ENCODE measurements around the gene TAS1R1.

The TAS1R1 gene

GRCh38 chr1:6526316-6526715 is 28.8 kb upstream of the TAS1R1 start:
- no peak for DNase-seq (ENCODE audit: low read depth)
- no peak overlapping the region for H3K4me3 ChIP-seq (ENCODE audit: low read depth, low read length)
- TF ChIP-seq MYC (IDR thresholded peaks at IDR 0.05; ENCODE audit: low read depth, low read length) (no peak), MAX (IDR thresholded peaks at IDR 0.05; ENCODE audit: low read depth, low read length) (no peak), POLR2A (IDR thresholded peaks at IDR 0.05; ENCODE audit: extremely low read depth, insufficient read length) (no peak), CTCF (IDR thresholded peaks at IDR 0.05; ENCODE audit: low read depth, low read length) (no peak)

GRCh38 chr1:6528492-6528891 is 26.6 kb upstream of the TAS1R1 start:
- H3K4me3 ChIP-seq (ENCODE audit: low read depth, low read length) = no peak overlapping the region
- no peak for TF ChIP-seq POLR2A (IDR thresholded peaks at IDR 0.05; ENCODE audit: extremely low read depth, insufficient read length)
- no peak for TF ChIP-seq MAX (IDR thresholded peaks at IDR 0.05; ENCODE audit: low read depth, low read length)
- no peak for TF ChIP-seq MYC (IDR thresholded peaks at IDR 0.05; ENCODE audit: low read depth, low read length)
- no peak for TF ChIP-seq CTCF (IDR thresholded peaks at IDR 0.05; ENCODE audit: low read depth, low read length)
- DNase-seq (ENCODE audit: low read depth) = no peak

- TF ChIP-seq MYC (IDR thresholded peaks at IDR 0.05; ENCODE audit: low read depth, low read length) = no peak
- TF ChIP-seq CTCF (IDR thresholded peaks at IDR 0.05; ENCODE audit: low read depth, low read length) = no peak
- no peak for TF ChIP-seq POLR2A (IDR thresholded peaks at IDR 0.05; ENCODE audit: extremely low read depth, insufficient read length)
- no peak for TF ChIP-seq MAX (IDR thresholded peaks at IDR 0.05; ENCODE audit: low read depth, low read length)
- no peak for DNase-seq (ENCODE audit: low read depth)
- H3K4me3 ChIP-seq (ENCODE audit: low read depth, low read length) = no peak overlapping the region
These were observed 24.5 kb upstream of the TAS1R1 start for GRCh38 chr1:6530504-6531160.

GRCh38 chr1:6531996-6532395 is 23.1 kb upstream of the TAS1R1 start:
- H3K4me3 ChIP-seq (ENCODE audit: low read depth, low read length) = no peak overlapping the region
- no peak for TF ChIP-seq CTCF (IDR thresholded peaks at IDR 0.05; ENCODE audit: low read depth, low read length)
- no peak for TF ChIP-seq MYC (IDR thresholded peaks at IDR 0.05; ENCODE audit: low read depth, low read length)
- DNase-seq (ENCODE audit: low read depth) = no peak

- DNase-seq (ENCODE audit: low read depth) = no peak
- TF ChIP-seq MAX (IDR thresholded peaks at IDR 0.05; ENCODE audit: low read depth, low read length) = no peak
- no peak for TF ChIP-seq MYC (IDR thresholded peaks at IDR 0.05; ENCODE audit: low read depth, low read length)
- no peak for TF ChIP-seq CTCF (IDR thresholded peaks at IDR 0.05; ENCODE audit: low read depth, low read length)
- no peak for TF ChIP-seq POLR2A (IDR thresholded peaks at IDR 0.05; ENCODE audit: extremely low read depth, insufficient read length)
- no peak overlapping the region for H3K4me3 ChIP-seq (ENCODE audit: low read depth, low read length)
These were observed 20.8 kb upstream of the TAS1R1 start for GRCh38 chr1:6534248-6534822.

Measured in NB4 (cell line).